HG02798 (cell line): ENCODE results near the gene ZC3H12D.
A peak's percentile ranks its signal among the peaks of the same experiment; 100 is the strongest.

Source experiments
- ATAC-seq: cut with Tn5 transposase; IDR thresholded peaks from one replicate; pipeline ENCODE4 v1.9.1; 2021; ENCODE audit warnings: mild to moderate bottlenecking; ENCODE audit not compliant: unreplicated experiment, poor library complexity

The ZC3H12D gene

GRCh38 chr6:149445095-149445466, 39.7 kb downstream of the ZC3H12D start:
- ATAC-seq: peak; percentile 49

- ATAC-seq: peak; percentile 12
These were observed 40.3 kb downstream of the ZC3H12D start for GRCh38 chr6:149444360-149445094.

- no peak for ATAC-seq
These were observed 41.2 kb downstream of the ZC3H12D start for GRCh38 chr6:149443411-149444181.

GRCh38 chr6:149441740-149442139, 43.1 kb downstream of the ZC3H12D start:
- ATAC-seq: no peak

- ATAC-seq: no peak
These were observed 43.8 kb downstream of the ZC3H12D start for GRCh38 chr6:149440735-149441671.

GRCh38 chr6:149439626-149440025, 45.2 kb downstream of the ZC3H12D start:
- ATAC-seq: no peak

GRCh38 chr6:149438855-149439254, 46.0 kb downstream of the ZC3H12D start:
- ATAC-seq: peak; percentile 43

- ATAC-seq: no peak
These were observed 47.6 kb downstream of the ZC3H12D start for GRCh38 chr6:149437212-149437611.

- no peak for ATAC-seq
These were observed 48.2 kb downstream of the ZC3H12D start for GRCh38 chr6:149436647-149437046.

GRCh38 chr6:149435919-149436586, 48.8 kb downstream of the ZC3H12D start:
- no peak for ATAC-seq

- no peak for ATAC-seq
These were observed 50.9 kb downstream of the ZC3H12D start for GRCh38 chr6:149433881-149434280.

- ATAC-seq: no peak
These were observed 51.4 kb downstream of the ZC3H12D start for GRCh38 chr6:149433405-149433804.

GRCh38 chr6:149431905-149432775, 52.7 kb downstream of the ZC3H12D start:
- peak; percentile 95 for ATAC-seq

GRCh38 chr6:149429427-149430360, 55.1 kb downstream of the ZC3H12D start:
- no peak for ATAC-seq

- ATAC-seq: no peak
These were observed 56.2 kb downstream of the ZC3H12D start for GRCh38 chr6:149428606-149429005.

GRCh38 chr6:149425754-149426153, 59.1 kb downstream of the ZC3H12D start:
- ATAC-seq: no peak

- ATAC-seq: no peak
These were observed 59.6 kb downstream of the ZC3H12D start for GRCh38 chr6:149425224-149425623.

GRCh38 chr6:149423964-149424440, 60.8 kb downstream of the ZC3H12D start:
- no peak for ATAC-seq
